Left ventricle myocardium superior (tissue), 1 donor: ENCODE results near the gene MXRA8. TPM values are rescaled to one million over a fixed set of nuclear protein-coding genes. Genes with fewer than 3 reads are reported as not detected.
"Not testable (repeated sequence)": the region's sequence is repeated elsewhere in the genome, so short reads cannot be mapped to it uniquely, and the experiment has no call there.

Source experiments
- ATAC-seq: fragments of 200-7000 bp; cut with Tn5 transposase; one replicate; pipeline ENCODE4 v1.9.1; 2020; ENCODE audit warnings: mild to moderate bottlenecking, moderate library complexity
- DNase-seq: peaks from one replicate; pipeline ENCODE4 v3.0.0-alpha.2; 2020
- intact Hi-C: fragments of 100-400 bp; cut with micrococcal nuclease; formaldehyde crosslinking; loops from one replicate; pipeline ENCODE4 v1.11.0; 2022
- total RNA-seq: library from RNA; stranded (reverse); fragmentation: NEBNext Ultra II Directional; extraction: Animal tissue kit (Norgen Biotek cat#: 25700); gene quantifications from one replicate; pipeline ENCODE4 v1.2.1, GENCODE V29; 2021
- donor health status: DM: no; HTN: yes; CAD: no; lungs with severe emphysema.

Gene MXRA8
- total RNA-seq, 1 donor from 2014 or later, result 16.8 TPM

DNA sequence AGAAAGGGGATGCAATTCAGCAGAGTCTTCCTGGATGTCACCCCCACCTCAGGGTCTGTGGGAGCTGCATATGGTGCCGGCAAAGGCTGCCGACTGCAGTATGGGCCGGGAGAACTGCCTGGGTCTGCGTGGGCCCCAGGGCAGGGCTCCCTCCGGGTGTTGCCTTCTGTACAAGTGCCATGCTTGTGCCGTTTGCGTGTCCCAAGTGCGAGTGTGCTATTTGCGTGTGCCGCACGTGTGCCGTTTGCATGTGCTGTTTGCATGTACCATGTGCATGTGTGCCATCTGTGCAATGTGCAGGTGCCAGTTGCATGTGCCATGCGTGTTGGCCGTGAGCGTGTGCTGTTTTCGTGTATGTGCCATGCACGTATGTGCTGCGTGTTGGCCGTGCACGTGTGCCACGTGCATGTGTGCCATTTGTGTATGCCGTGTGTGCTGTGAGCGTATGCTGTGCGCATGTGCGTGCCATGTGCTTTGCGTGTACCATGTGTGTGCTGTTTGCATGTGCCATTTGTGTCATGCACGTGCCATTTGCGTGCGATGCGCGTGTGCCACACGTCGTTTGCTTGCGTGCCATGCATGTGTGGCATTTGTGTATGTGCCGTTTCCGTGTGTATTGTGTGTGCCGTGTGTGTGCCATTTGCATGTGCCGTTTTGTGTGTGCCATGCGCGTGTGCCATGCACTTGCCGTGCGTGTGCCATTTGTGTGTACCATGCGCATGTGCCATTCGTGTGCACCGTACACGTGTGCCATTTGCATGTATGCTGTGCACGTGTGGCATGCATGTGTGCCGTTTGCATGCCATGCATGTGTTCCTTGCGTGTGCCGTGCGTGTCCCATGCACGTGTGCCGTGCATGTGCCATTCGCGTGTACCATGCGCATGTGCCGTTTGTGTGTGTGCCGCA lies 28.8 kb downstream of the MXRA8 start:
- intact Hi-C loops, result no loop called here
- DNase-seq, result no peak
- no peak for ATAC-seq

DNA sequence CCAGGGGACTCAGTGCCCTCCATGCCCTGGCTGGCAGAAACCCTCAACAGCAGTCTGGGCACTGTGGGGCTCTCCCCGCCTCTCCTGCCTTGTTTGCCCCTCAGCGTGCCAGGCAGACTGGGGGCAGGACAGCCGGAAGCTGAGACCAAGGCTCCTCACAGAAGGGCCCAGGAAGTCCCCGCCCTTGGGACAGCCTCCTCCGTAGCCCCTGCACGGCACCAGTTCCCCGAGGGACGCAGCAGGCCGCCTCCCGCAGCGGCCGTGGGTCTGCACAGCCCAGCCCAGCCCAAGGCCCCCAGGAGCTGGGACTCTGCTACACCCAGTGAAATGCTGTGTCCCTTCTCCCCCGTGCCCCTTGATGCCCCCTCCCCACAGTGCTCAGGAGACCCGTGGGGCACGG lies 30.1 kb downstream of the MXRA8 start:
- intact Hi-C loops, result no loop called here
- DNase-seq, result no peak
- ATAC-seq, result no peak

DNA sequence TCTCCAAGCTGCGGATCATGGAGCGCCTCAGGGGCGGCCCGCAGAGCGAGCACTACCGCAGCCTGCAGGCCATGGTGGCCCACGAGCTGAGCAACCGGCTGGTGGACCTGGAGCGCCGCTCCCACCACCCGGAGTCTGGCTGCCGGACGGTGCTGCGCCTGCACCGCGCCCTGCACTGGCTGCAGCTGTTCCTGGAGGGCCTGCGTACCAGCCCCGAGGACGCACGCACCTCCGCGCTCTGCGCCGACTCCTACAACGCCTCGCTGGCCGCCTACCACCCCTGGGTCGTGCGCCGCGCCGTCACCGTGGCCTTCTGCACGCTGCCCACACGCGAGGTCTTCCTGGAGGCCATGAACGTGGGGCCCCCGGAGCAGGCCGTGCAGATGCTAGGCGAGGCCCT lies 31.1 kb downstream of the MXRA8 start:
- ATAC-seq (no peak), DNase-seq (no peak)
- intact Hi-C loops, result no loop called here

DNA sequence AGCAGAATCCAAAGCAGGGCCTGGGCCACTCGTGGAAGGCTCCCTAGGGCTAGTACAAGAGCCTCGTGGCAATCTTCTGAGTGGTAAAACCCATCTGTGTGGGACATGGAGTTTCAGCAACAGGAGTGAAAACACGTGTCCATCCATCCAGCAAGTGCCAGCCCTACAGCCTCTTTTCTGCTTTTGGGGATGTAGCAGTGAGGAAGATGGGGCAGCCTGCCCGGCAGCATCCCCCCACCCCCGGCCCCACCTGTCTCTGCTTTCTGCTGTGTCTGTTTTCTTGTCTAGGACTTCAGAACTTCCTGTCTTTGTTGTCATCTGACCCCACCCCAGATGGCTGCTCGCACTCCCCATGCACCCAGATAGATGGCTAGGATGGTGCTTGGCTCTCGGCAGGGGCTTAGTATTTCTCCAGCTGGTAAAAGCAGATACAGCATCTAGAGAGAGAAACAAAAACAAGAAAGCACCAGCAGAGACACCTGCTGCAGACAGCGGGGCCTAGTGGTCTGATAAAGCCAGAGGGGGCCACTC lies 32.2 kb downstream of the MXRA8 start:
- intact Hi-C loops, result no loop called here
- no peak for ATAC-seq
- DNase-seq, result no peak

DNA sequence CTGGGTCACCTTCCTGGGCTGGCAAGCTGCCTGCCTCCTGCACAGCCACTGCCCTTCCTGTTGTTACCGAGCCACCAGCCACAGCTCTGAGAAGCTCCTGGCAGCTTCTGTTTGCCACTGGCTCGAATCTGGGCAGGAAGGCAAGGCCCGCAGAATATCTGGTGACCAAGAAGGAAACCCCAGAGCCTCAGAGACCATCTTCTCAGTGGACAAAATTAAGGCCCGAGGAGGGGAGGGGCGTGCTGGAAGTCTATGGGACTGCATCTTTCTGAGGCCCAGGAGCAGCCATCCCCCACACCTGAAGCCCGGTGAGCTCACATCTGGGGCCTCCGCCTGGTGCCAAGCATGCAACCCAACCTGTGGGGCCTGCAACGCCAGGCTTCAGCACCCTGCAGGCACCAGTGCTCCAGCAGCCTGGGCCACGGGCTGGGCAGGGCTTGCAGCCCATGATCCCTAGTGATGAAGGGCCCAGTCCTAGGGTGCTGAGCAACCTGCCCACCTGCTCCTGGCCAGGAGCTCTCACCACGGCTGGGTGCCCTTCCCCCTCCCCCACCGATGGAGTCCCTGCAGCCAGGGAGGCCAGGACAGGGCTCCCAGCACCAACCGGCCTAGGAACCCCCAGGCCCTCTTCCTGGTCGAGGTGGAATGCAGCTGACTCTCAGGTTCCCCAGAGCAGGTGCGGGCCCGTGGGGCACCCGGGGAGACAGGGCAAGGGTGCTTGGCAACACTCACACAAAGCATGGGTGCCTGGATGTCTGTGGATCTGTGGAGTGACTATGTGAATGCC lies 32.9 kb downstream of the MXRA8 start:
- ATAC-seq (no peak), DNase-seq (peak; percentile 86)
- intact Hi-C loops, result no loop called here

DNA sequence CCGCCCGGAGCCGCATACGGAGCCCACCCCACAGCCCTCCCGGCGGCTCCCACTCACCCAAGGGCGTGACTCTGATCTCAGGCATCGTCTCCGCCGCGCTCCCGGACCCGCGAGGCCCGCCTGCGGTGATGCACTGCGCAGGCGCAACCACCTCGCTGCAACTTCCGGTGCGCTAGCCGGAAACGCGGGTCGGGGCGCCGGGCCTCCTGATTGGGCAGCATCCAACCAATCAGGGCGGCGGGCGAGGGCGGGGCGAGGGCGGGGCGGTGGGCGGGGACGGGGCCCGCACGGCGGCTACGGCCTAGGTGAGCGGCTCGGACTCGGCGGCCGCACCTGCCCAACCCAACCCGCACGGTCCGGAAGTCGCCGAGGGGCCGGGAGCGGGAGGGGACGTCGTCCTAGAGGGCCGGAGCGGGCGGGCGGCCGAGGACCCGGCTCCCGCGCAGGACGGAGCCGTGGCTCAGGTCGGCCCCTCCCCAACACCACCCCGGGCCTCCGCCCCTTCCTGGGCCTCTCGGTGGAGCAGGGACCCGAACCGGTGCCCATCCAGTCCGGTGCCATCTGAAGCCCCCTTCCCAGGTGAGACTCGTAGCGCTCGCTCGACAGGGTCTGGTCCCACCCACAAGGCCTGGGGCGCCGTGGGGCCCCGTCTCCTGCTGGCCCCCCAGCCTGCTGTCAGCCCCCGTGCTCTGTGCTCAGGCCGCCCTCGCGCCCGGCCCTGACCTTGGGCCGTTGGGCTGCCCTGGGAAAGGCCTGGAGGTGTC lies 33.6 kb downstream of the MXRA8 start, which contains the start of the genes CPTP and INTS11:
Gene CPTP, plus strand, starts transcription at position 279 of the 764 bp plus-strand sequence. CDS start 2,109 bp downstream, outside the sequence.
Gene INTS11, minus strand, starts transcription at position 137 of the 764 bp plus-strand sequence. Its CDS starts 52 bp downstream, at position 85.
- peak; percentile 79 for ATAC-seq
- DNase-seq, result peak; percentile 97
- intact Hi-C loops, result no loop called here

DNA sequence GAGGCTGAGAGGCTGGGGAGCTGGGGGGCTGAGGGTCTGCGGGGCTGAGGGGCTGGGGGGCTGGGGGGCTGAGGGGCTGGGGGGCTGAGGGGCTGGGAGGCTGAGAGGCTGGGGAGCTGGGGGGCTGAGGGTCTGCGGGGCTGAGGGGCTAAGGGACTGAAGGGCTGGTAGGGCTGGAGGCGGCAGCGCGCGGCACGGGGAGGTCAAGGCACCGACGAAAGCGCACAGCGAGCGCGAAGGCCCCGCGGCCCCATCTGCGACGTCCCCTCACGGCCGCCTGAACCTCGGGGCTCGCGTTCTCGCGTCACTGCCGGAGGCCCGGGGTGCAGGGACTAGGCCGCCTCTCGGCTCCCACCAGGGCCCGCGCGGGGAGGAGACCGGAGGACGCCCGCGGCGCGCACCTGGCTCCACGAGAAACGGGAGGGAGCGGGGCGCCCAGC lies 34.3 kb downstream of the MXRA8 start:
- ATAC-seq (no peak), DNase-seq (no peak)
- intact Hi-C loops, result no loop called here

DNA sequence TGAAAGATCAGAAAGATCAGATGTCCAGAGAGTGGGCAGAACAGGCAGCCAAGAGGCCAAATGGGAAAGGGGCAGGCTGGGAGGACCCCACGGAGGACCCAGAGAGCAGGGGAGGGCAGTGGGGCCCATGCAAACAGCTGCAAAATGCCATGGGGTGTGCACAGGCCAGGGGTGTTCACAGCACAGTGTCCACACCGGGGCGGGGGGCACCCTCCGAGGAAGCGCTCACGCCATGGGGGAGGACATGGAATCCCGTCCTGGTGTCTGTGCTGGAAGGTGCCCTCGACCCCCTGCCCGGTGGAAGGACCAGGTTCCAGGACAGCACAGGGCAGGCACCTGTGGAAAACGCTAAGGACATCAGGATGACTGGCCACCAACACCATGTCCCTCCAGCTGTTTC lies 35.4 kb downstream of the MXRA8 start:
- intact Hi-C loops, result no loop called here
- DNase-seq (no peak), ATAC-seq (no peak)

DNA sequence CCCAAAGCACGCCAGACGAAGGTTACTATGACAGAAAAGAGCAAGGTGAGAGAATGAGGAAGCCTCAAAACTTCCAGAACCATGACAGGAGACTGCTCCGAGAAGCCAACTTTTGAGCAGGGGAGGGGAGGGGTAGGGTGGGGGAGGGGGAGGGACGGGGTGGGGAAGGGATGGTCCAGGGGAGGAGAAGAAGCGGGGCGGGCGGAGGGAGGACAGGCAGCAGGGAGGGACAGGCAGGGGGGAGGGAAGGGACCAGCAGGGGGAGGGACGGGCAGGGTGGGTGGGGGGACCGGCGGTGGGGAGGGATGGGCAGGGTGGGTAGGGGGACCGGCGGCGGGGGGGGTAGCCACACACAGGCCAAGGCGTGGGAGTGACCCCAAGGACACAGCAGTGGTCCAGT lies 35.9 kb downstream of the MXRA8 start:
- intact Hi-C loops, result no loop called here
- no peak for ATAC-seq
- DNase-seq, result no peak

DNA sequence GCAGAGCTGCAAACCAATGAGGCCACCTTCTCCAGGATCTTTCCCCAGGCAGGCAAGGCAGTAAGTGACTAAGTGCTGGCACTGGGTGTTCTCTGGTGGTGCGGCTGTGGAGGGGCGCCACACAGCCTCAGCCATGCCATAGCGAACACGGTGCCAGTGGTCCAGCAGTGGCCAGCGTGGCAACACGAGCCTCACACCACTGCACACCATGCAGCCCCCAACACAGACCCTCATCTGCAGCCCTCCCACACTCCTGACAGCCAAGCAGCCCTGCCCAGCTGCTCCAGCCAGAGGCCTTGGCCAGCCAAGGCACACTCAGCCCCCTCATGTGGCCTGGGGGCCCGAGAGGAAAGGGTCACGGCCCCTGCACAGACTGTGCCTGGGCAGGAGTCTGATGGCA lies 36.9 kb downstream of the MXRA8 start:
- no peak for ATAC-seq
- no peak for DNase-seq
- intact Hi-C loops, result no loop called here

DNA sequence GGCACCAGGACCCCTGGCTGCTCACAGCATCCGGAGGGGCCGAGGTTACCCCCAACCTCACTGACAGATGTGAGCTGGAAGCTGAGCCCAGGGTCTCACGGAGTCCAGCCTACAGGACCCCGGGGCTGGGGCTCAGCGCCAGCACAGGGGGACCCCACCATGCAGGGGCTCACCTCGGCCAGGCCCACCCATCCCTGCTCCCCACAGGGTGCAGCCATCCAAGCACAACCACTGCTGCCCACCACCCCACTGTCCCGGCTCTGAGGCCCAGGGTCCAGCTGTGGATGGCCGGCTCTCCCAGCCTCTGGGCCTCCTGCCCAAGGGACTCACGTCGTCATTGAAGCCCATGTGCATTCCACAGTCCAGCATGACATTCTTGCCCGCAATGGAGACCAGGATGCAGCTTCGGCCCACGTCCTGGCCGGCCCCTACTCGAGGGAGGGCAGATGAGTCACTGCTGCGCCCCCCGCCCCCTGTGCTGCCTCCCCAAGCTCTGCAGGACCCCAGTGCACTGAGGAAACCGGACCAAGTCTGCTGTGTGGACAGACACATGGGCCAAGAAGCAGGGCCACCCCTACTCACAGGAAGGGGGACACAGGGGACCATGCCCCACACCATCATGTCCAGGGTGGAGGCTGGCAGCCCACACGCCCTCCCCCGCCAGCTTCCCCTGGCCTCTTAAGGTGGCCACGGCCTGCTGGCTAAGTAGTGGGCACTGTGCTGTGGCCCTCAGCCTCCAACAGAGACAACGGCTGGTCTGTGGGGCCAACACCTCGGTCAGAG lies 37.5 kb downstream of the MXRA8 start:
- DNase-seq, result no peak
- no peak for ATAC-seq
- intact Hi-C loops, result no loop called here

DNA sequence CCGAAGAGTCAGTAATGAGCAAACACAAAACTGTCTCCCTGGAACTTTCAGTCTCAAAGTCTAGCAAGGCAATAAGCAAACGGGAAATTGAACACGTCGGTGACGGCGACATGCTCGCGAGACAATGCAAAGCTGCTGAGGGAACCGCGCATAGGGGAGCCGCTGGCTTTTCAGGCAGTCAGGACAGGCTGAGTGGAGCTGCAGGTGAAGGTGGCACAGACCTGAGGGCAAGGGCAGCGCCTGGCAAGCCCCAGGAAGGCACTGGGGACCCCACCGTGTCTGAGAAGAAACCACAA lies 38.8 kb downstream of the MXRA8 start:
- DNase-seq (no peak), ATAC-seq (no peak)
- intact Hi-C loops, result no loop called here

DNA sequence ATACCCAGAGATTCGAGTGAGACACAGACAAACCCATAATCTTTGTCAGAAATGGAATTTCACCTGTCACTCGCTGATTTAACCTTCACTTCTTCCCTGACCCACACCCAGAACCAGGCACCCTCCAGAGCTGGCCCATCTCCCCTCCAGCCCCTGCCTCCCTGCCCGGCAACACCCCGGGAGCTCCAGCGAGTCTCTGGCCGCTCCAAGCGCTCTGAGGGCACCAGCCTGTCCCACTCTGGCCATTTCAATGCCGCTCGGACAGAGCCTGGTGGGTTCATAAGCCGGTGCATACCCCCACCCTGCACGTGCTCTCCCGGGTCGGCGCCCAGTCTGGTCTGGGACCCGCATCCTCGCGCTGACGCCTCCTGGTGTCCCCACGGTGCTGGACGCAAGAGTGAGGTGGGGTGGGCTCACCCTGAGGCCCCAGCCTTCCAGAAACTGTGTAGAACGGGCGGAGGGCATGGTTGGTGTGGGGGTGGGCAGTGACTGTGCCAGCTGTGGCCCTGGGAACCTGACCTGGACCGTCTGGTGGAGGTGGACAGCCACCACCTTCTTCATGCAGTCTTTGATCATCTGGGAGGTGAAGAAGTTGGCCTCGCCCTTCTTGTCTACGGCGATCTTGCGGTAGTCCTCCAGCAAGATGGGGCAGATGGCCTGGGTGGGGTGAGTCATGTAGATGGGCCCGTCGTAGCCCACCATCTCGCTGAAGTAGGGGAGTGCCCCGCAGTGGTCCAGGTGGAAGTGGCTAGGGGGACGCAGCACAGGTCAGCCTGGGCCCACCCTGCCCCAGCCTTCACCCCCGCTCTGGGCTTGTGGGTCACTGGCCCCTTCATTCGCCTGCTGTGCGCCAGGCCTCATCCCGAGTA lies 39.3 kb downstream of the MXRA8 start:
- DNase-seq, result no peak
- peak; percentile 3 for ATAC-seq
- intact Hi-C loops, result no loop called here

DNA sequence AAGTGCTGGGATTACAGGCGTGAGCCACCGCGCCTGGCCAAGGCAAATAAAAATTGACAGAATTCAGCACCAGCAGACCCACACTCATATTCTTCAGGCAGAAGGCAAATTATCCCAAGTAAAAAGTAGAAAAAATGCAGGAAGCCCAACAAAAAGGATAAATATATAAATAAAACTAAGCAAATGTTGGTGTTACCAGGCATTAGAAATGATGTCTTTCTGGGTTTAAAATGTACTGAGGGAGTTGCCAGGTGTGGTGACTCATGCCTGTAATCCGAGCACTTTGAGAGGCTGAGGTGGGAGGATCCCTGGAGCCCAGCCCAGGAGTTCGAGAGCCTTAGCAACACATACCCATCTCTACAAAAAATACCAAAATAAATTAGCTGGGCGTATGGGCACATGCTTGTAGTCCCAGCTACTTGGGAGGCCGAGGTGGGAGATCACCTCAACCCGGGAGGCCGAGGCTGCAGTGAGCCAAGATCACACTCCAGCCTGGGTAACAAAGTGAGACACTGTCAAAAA lies 40.2 kb downstream of the MXRA8 start:
- DNase-seq (peak; percentile 90), ATAC-seq (peak; percentile 84)
- intact Hi-C loops, result no loop called here

DNA sequence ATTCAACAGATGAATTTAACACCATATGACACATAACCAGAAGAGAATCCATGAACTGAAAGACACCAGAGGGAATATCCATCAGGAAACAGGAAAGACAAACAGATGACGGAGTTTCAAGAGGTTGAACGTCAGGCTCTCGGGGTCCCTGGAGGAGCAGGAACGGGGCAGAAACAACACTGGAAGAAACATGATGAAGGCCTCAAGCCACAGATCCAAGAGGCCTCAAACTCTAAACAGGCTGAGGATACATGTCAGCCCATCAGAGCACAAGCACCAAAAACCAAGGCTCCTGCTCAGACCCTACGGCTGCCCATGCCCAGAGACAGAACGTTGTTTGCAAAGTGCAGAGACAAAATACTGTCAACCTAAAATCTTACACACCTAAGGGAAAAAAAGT lies 40.9 kb downstream of the MXRA8 start:
- no peak for DNase-seq
- intact Hi-C loops, result no loop called here
- no peak for ATAC-seq

DNA sequence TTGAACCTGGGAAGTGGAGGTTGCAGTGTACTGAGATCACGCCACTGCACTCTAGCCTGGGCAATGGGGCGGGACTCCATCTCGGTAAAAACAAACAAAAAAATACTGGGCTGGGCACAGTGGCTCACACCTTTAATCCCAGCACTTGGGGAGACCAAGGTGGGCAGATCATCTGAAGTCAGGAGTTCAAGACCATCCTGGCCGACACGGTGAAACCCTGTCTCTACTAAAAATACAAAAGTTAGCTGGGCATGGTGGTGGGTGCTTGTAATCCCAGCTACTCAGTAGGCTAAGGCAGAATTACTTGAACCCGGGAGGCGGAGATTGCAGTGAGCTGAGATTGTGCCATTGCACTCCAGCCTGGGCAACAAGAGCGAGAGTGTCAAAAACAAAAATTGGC lies 42.2 kb downstream of the MXRA8 start:
- DNase-seq, ATAC-seq, intact Hi-C loops: not testable (repeated sequence)

DNA sequence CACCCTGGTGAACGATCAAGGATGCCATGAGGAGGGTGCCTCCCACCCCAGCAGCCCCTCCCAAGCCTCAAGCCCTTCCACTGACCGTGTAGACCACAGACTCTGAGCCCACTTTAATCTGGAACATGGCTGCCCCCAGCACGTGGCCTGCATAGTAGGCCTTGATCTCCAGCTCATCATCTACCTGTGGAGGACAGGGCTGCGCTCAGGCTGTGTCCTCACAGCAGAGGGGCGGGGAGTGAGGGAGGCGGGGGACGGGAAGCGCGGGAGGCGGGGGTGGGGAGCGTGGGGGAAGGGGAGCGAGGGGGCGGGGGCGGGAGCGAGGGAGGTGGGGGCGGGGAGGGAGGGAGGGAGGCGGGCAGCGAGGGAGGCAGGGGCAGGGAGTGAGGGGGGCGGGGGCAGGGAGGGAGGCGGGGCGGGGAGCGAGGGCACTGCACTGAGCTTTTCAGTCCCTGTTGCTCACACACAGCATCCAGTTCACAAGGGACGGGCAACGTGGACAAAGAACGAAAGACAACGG lies 42.9 kb downstream of the MXRA8 start:
- ATAC-seq (no peak), DNase-seq (no peak)
- intact Hi-C loops, result no loop called here
